Prostate gland (tissue), 2 donors: ENCODE measurements around the gene INHBA. TPM values are rescaled to one million over a fixed set of nuclear protein-coding genes. Genes with fewer than 3 reads are reported as not detected.
A peak's percentile ranks its signal among the peaks of the same experiment; 100 is the strongest.

Experiments
- DNase-seq: peaks from one replicate; pipeline ENCODE4 v3.0.0-alpha.2; 2019; ENCODE audit warnings: low spot score
- H3K27ac ChIP-seq, 2 donors: fragments of 200-600 bp; sonication (generic); 2 replicates each; pipeline ENCODE4 v1.5.1; 2017 to 2019
- H3K27me3 ChIP-seq: fragments of 200-600 bp; sonication (generic); replicated peaks from 2 replicates; pipeline ENCODE4 v1.5.1; 2019; ENCODE audit not compliant: insufficient read depth
- H3K36me3 ChIP-seq, 2 donors: fragments of 200-600 bp; sonication (generic); 1 replicate in 1 of 2; 2 replicates in 1 of 2; pipeline versions ENCODE4 v1.5.1 to v1.8.1; 2017 to 2019
- H3K4me1 ChIP-seq: fragments of 200-600 bp; sonication (generic); replicated peaks from 2 replicates; pipeline ENCODE4 v1.5.1; 2019
- H3K4me3 ChIP-seq, 2 donors: fragments of 200-600 bp; sonication (generic); 2 replicates each; pipeline ENCODE4 v1.5.1; 2017 to 2019
- H3K9me3 ChIP-seq: fragments of 200-600 bp; sonication (generic); 2 replicates; pipeline ENCODE4 v1.5.1; 2017
- POLR2A ChIP-seq: fragments of 450-650 bp; IDR thresholded peaks from one replicate; pipeline ENCODE4 v1.6.1; 2016; ENCODE audit warnings: antibody characterized with exemption, mild to moderate bottlenecking
- POLR2AphosphoS5 ChIP-seq: sonication (generic); formaldehyde crosslinking; IDR thresholded peaks from one replicate; pipeline ENCODE4 v1.6.1; 2017; ENCODE audit warnings: antibody characterized with exemption
- WGBS: methylation state at CpG from one replicate; pipeline ENCODE4 v1.1.5; 2018; 5-methylcytosine and 5-hydroxymethylcytosine counted together
- intact Hi-C: fragments of 100-400 bp; cut with DNase I; formaldehyde crosslinking; loops from one replicate; pipeline ENCODE4 v1.14.2; 2022
- total RNA-seq, 2 donors: library from RNA; depleted of rRNA; stranded (reverse); fragments of >200 nt; gene quantifications; one replicate each; pipeline ENCODE4 v1.1.0, GENCODE V29; 2016
- TF ChIP-seq, protein P1 (sequence below), 4 experiments: fragments of 200-600 bp in 2 of 4; fragments of 450-650 bp in 2 of 4; sonication (generic) in 2 of 4; IDR thresholded peaks; 1 replicate in 3 of 4; 2 replicates in 1 of 4; pipeline ENCODE4 v1.5.1; 2016 to 2019; ENCODE audit warnings: antibody characterized with exemption in 4 of 4, mild to moderate bottlenecking in 2 of 4, moderate library complexity in 2 of 4

Gene INHBA
- total RNA-seq, 2 donors from 2014 or later: 0.73 to 6.6 TPM

DNA sequence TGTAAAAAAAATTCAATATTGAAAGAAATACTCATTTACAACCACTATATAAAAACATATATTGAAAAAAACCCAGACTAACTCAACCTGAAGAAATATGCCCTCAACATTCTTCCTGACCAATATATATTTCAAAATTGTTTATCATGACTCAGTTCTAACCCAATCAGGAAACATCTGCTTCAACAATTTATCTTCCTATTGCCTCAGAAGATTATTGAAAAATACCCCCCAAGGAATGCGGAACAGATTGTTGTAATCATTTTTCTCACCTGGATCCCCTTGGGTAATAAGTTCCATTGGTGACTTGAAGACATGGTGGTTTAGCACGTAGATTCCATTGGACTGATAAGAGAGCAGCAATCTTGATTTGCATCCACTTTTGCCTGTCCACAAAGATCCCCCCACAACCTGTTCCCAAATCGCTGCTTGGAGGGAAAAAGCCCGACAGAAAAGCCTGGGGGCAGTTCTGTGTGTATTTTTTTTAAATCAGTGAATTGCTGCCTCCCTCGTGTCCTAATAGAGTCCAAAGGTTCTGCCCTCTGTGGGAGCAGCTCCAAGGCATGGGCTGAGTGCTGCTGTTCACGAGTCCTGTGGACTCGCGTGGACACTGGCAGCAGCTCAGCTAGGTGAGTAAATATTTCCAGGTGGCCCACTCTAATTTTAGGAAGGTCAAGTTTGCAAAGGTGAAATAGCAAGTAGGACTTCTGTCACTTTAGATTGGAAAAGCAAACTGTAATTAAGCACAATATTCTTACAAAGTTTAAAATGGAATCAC, 5.9 kb upstream of the INHBA start:
- Histone ChIP-seq H3K27me3 (no peaks in the 10 kb centered on the region), H3K4me3 (no peak overlapping the region), H3K27ac (no peak overlapping the region), H3K9me3 (no peaks in the 10 kb centered on the region), H3K4me1 (peaks cover 3% of the 10 kb centered on the region), H3K36me3 (no peaks in the 10 kb centered on the region)
- TF ChIP-seq, protein P1, sequence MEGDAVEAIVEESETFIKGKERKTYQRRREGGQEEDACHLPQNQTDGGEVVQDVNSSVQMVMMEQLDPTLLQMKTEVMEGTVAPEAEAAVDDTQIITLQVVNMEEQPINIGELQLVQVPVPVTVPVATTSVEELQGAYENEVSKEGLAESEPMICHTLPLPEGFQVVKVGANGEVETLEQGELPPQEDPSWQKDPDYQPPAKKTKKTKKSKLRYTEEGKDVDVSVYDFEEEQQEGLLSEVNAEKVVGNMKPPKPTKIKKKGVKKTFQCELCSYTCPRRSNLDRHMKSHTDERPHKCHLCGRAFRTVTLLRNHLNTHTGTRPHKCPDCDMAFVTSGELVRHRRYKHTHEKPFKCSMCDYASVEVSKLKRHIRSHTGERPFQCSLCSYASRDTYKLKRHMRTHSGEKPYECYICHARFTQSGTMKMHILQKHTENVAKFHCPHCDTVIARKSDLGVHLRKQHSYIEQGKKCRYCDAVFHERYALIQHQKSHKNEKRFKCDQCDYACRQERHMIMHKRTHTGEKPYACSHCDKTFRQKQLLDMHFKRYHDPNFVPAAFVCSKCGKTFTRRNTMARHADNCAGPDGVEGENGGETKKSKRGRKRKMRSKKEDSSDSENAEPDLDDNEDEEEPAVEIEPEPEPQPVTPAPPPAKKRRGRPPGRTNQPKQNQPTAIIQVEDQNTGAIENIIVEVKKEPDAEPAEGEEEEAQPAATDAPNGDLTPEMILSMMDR (IDR thresholded peaks at IDR 0.05): no peak
- TF ChIP-seq POLR2AphosphoS5: no peak
- TF ChIP-seq POLR2A: no peak
- intact Hi-C loops: loop anchor here (5.0 to 10.0 kb wide), 3 partner anchors 946 to 1474 kb away; no protein-coding TSS in a partner anchor
- DNase-seq: no peak
- 89% methylated on average over 8 of the region's 8 CpGs for WGBS

DNA sequence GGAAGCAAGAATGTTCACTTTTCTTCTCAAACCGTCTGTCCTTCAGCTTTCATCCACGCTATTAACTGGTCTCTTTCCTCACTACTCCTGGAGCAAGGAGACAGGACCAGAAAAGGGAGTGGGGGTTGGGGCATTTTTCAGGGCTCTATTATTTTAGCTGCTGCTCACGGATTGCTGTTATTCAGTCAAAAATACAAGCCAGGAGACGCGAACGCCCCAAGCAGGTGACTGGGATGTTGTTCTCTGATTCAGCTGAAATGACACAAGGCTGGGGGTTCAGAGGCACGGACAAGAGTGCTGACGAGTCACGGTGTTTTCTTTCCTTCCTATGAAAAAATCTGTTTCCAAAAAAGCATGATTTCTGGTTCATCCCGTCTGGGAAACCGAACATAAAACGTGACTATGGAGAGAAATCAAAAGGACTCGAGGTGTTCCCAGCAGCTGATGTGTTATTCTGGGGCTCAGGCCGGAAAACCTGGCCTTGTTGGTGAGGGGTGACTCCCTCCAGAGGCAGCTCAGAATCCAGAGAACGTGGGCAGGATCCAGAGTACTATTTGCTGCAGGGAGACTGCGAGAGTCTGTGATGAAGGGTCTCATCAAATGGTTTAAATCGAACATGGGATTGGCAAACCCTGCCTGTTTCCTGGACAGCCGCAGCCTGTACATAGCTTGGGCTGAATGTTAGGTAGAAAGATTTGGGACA, 3.5 kb upstream of the INHBA start:
- no peaks in the 10 kb centered on the region for H3K27me3 ChIP-seq
- peaks cover 3% of the 10 kb centered on the region for H3K4me1 ChIP-seq
- WGBS: 80% methylated on average over 18 of the region's 18 CpGs
- H3K9me3 ChIP-seq: no peaks in the 10 kb centered on the region
- no peak overlapping the region for H3K4me3 ChIP-seq
- TF ChIP-seq POLR2AphosphoS5: no peak
- no peak for TF ChIP-seq POLR2A
- TF ChIP-seq, protein P1 (IDR thresholded peaks at IDR 0.05): no peak
- no peaks in the 10 kb centered on the region for H3K36me3 ChIP-seq
- DNase-seq: no peak
- intact Hi-C loops: loop anchor here (5.0 to 10.0 kb wide), 3 partner anchors 944 to 1472 kb away; no protein-coding TSS in a partner anchor
- H3K27ac ChIP-seq: no peak overlapping the region

DNA sequence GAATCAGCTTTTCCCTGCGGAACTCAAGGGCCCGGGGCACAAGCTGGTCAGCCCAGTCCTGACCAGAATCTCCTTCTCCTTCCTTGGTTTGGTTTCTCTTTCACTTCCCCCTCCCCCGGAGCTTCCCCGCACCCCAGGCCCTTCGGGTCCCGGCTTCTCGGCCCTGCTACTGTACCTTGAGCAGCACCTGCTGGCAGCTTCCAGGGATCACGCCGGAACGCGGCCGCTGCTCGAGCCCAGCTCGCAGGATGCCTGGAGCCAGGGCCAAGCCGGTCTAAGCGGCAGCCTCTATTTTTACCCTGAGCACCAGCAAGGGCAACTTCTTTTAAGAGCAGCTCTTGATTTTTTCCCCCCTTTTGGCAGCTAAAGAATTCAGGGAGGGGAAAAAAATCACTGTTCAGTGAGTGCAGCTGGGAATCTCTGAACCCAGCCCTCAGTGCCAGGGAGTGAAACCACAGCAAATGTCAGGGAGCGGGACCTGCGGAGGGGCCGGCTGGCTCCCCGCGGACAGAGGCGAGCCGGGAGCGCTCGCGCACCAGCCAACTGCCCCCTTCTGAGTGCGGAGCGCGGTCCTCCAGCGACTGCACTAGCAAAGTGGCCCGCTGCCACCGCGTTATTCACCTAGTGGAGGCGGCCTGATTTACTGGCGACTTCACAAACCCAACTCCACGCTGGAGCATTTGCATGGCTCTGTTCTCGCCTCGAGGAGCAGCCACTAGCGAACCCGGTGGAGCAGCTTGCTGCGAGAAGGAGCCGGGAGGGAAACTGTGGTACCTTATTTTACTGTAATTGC, 2.4 kb upstream of the INHBA start:
- intact Hi-C loops: loop anchor here (5.0 to 10.0 kb wide), 3 partner anchors 943 to 1471 kb away; no protein-coding TSS in a partner anchor
- H3K36me3 ChIP-seq: no peaks in the 10 kb centered on the region
- peak overlapping the region; percentile 15 to 58 for H3K27ac ChIP-seq
- TF ChIP-seq, protein P1 (IDR thresholded peaks at IDR 0.05): peak; percentile 39 to 71 (median 53)
- no peak for TF ChIP-seq POLR2A
- peak overlapping the region; percentile 32 to 39 for H3K4me3 ChIP-seq
- 1% methylated on average over 41 of the region's 42 CpGs for WGBS
- no peaks in the 10 kb centered on the region for H3K27me3 ChIP-seq
- no peaks in the 10 kb centered on the region for H3K9me3 ChIP-seq
- peaks cover 3% of the 10 kb centered on the region for H3K4me1 ChIP-seq
- DNase-seq: peak; percentile 77

DNA sequence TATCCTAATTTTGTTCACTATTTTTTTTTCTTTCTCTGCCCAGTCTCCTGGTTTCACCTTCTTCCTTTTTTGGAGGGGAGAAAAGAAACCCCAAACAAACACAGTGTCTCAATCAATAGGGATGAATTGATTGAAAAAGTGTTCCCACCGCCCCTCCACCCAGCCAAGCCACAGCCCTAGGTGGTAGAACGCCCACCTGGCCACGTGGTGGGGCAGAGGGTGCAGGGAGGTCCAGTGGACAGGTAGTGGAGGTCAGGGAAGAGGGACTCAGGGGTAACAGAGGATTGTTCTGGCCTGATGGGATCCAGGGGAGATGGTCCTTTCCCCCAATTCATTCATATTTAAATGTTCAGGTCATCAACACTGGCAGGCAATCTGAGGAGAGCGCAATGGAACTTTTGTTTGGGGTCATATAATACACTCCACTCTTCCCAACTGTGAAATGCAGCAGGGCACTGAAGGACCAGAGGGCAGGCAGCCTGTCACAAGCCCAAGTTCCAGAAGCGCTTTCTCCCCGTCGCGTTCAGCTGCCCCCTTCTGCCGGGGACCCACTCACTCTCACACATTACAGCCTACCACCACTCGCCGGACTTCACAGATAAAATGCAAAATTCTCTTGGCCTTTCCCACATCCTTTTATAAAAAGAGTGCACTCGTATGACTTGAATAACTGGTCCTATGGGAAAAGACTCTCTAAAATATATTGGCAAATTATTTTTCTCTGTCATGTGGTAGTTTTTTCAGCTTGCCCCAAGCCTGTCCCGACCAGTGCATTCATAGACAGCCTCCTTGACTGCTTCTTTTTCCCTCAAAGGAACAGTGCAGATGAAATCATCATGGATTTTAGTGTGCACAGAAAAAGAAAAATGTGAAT, 1.6 kb downstream of the INHBA start:
- TF ChIP-seq POLR2A: no peak
- H3K4me3 ChIP-seq: no peak overlapping the region
- peaks cover 3% of the 10 kb centered on the region for H3K4me1 ChIP-seq
- H3K27me3 ChIP-seq: no peaks in the 10 kb centered on the region
- H3K36me3 ChIP-seq: no peaks in the 10 kb centered on the region
- no peaks in the 10 kb centered on the region for H3K9me3 ChIP-seq
- intact Hi-C loops: loop anchor here (5.0 to 10.0 kb wide), 3 partner anchors 1097 to 1467 kb away; no protein-coding TSS in a partner anchor
- no peak for DNase-seq
- H3K27ac ChIP-seq: no peak overlapping the region
- WGBS: 42% methylated on average over 13 of the region's 13 CpGs
